Body of pancreas (tissue), 4 donors: ENCODE results near the gene RBMS1.

Experiments
- POLR2A ChIP-seq, 3 donors: fragments of 450-650 bp; IDR thresholded peaks; one replicate each; pipeline ENCODE4 v1.6.1; 2016; ENCODE audit warnings: antibody characterized with exemption in 3 of 3, mild to moderate bottlenecking in 2 of 3
- TF ChIP-seq, protein P1 (sequence below), 7 experiments: fragments of 450-650 bp in 4 of 7; fragments of 200-600 bp in 3 of 7; sonication (generic) in 3 of 7; IDR thresholded peaks; one replicate each; pipeline ENCODE4 v1.5.1; 2016 to 2019; ENCODE audit warnings: antibody characterized with exemption in 7 of 7

DNA sequence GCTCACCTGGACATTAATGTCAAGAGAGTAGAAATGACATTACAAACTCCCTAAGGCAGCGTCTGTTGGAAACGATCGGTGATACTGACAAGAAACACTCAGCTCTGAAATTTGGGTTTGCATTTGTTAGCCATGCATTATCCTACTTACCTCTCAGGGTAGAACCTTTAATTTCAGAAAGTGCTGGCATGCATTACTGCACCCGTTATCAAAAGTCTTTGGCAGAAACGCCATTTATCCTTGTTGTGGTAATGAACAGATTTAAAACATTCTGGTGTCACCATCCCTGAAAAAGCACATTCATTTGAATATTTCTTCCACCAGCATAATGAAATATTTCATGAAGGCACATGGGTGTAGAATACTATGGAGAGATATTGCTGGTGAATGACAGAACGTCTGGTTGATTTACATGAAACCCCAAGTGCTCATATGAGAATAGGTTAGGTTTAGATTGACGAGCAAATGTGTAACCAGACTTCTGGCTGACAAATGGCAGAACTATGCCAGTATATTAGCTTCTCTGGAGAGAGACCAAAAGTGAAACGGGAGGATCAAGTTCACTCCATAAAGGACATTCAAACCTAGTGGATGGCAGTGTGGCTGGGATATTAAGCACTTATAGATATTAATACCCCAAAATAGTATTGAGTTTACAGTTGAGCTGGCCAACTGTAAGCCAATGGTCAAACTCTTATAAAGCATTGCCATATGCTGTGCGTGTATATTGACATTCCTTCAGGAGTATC lies 240.0 kb downstream of the RBMS1 start:
- TF ChIP-seq POLR2A (IDR thresholded peaks at IDR 0.05): no peak
- TF ChIP-seq, protein P1, sequence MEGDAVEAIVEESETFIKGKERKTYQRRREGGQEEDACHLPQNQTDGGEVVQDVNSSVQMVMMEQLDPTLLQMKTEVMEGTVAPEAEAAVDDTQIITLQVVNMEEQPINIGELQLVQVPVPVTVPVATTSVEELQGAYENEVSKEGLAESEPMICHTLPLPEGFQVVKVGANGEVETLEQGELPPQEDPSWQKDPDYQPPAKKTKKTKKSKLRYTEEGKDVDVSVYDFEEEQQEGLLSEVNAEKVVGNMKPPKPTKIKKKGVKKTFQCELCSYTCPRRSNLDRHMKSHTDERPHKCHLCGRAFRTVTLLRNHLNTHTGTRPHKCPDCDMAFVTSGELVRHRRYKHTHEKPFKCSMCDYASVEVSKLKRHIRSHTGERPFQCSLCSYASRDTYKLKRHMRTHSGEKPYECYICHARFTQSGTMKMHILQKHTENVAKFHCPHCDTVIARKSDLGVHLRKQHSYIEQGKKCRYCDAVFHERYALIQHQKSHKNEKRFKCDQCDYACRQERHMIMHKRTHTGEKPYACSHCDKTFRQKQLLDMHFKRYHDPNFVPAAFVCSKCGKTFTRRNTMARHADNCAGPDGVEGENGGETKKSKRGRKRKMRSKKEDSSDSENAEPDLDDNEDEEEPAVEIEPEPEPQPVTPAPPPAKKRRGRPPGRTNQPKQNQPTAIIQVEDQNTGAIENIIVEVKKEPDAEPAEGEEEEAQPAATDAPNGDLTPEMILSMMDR (IDR thresholded peaks at IDR 0.05): no peak
